PC-3 (cell line): Measurements from ENCODE around the gene GPX4. TPM values are rescaled to one million over a fixed set of nuclear protein-coding genes. Genes with fewer than 3 reads are reported as not detected.

ENCODE experiments used
- ATAC-seq: fragments of 200-7000 bp; cut with Tn5 transposase; 2 replicates; pipeline ENCODE4 v1.9.1; 2020; ENCODE audit warnings: mild to moderate bottlenecking, moderate library complexity
- BruUV-seq: library from RNA; stranded (reverse); fragments of 400-500 nt; replicated peaks from 2 replicates; lab custom pipeline; 2021; lab: Mats Ljungman, UMichigan
- CTCF ChIA-PET: fragments of 300-600 bp; sonication (Branson Sonifier 250); formaldehyde crosslinking; loops from one replicate; lab custom pipeline; 2022; ENCODE audit warnings: antibody characterized with exemption; lab: Charles Lee
- POLR2A ChIA-PET: fragments of 300-600 bp; sonication (Branson Sonifier 250); formaldehyde crosslinking; loops from one replicate; lab custom pipeline; 2022; ENCODE audit warnings: antibody characterized with exemption; ENCODE audit not compliant: unreplicated experiment; lab: Charles Lee
- DNase-seq: peaks from one replicate; pipeline ENCODE4 v3.0.0-alpha.2; 2015
- H2AFZ ChIP-seq: fragments of 300-600 bp; sonication (generic); 2 replicates; pipeline ENCODE4 v1.6.0; 2016; ENCODE audit warnings: antibody characterized with exemption, low read length
- H3F3A ChIP-seq: fragments of 300-600 bp; sonication (generic); one replicate; pipeline ENCODE4 v1.6.0; 2017; ENCODE audit warnings: antibody characterized with exemption, low read length, control low read depth, mild to moderate bottlenecking; ENCODE audit not compliant: unreplicated experiment
- H3K27ac ChIP-seq: fragments of 300-600 bp; sonication (generic); 2 replicates; pipeline ENCODE4 v1.5.1; 2016; ENCODE audit warnings: mild to moderate bottlenecking, low read length
- H3K27me3 ChIP-seq: fragments of 300-600 bp; sonication (generic); 2 replicates; pipeline ENCODE4 v1.6.1; 2016; ENCODE audit warnings: low read length, mixed read lengths
- H3K36me3 ChIP-seq: fragments of 300-600 bp; sonication (generic); 2 replicates; pipeline ENCODE4 v1.6.1; 2016; ENCODE audit warnings: low read depth, mixed run types, low read length, mixed read lengths
- H3K4me1 ChIP-seq: fragments of 300-600 bp; sonication (generic); 2 replicates; pipeline ENCODE4 v1.5.1; 2016; ENCODE audit warnings: low read length; ENCODE audit not compliant: insufficient read depth
- H3K4me2 ChIP-seq: fragments of 300-600 bp; sonication (generic); 2 replicates; pipeline ENCODE4 v1.6.0; 2016; ENCODE audit warnings: low read length
- H3K4me3 ChIP-seq: fragments of 300-600 bp; sonication (generic); 2 replicates; pipeline ENCODE4 v1.5.1; 2016; ENCODE audit warnings: mild to moderate bottlenecking, low read length, mixed read lengths
- H3K79me2 ChIP-seq: fragments of 300-600 bp; sonication (generic); 2 replicates; pipeline ENCODE4 v1.6.1; 2017; ENCODE audit warnings: low read length, mixed read lengths
- H3K9ac ChIP-seq: fragments of 300-600 bp; sonication (generic); 2 replicates; pipeline ENCODE4 v1.6.0; 2016; ENCODE audit warnings: mild to moderate bottlenecking, low read length
- H3K9me2 ChIP-seq: fragments of 300-600 bp; sonication (generic); replicated peaks from 2 replicates; pipeline ENCODE4 v1.6.1; 2016; ENCODE audit warnings: mixed run types, low read length, mixed read lengths
- H3K9me3 ChIP-seq: fragments of 300-600 bp; sonication (generic); 2 replicates; pipeline ENCODE4 v1.6.1; 2016; ENCODE audit warnings: low read length, mixed read lengths
- H4K20me1 ChIP-seq: fragments of 300-600 bp; sonication (generic); 2 replicates; pipeline ENCODE4 v1.6.1; 2016; ENCODE audit warnings: low read length, mixed read lengths
- EZH2 ChIP-seq: fragments of 300-600 bp; sonication (generic); IDR thresholded peaks from one replicate; pipeline ENCODE4 v1.6.1; 2017; ENCODE audit warnings: antibody characterized with exemption, mild to moderate bottlenecking, low read length; ENCODE audit not compliant: unreplicated experiment
- EZH2phosphoT487 ChIP-seq: fragments of 300-600 bp; sonication (generic); IDR thresholded peaks from 2 replicates; pipeline ENCODE4 v1.6.1; 2018; ENCODE audit warnings: mild to moderate bottlenecking, antibody characterized with exemption, low read length, borderline replicate concordance
- intact Hi-C: fragments of 100-400 bp; cut with micrococcal nuclease; formaldehyde crosslinking; loops from 2 replicates; pipeline ENCODE4 v1.9.0; 2023
- total RNA-seq: library from RNA; depleted of rRNA; stranded (reverse); fragments of >200 nt; gene quantifications from 2 replicates; pipeline ENCODE4 v1.2.3, GENCODE V29; 2014
- TF ChIP-seq, protein P1 (sequence below): fragments of 300-600 bp; sonication (generic); conservative IDR thresholded peaks from 2 replicates; pipeline ENCODE4 v1.5.1; 2017; ENCODE audit warnings: antibody characterized with exemption, low read depth, mild to moderate bottlenecking, low read length

GPX4 gene
- total RNA-seq, 1 experiment from 2014 or later = 644 TPM

DNA sequence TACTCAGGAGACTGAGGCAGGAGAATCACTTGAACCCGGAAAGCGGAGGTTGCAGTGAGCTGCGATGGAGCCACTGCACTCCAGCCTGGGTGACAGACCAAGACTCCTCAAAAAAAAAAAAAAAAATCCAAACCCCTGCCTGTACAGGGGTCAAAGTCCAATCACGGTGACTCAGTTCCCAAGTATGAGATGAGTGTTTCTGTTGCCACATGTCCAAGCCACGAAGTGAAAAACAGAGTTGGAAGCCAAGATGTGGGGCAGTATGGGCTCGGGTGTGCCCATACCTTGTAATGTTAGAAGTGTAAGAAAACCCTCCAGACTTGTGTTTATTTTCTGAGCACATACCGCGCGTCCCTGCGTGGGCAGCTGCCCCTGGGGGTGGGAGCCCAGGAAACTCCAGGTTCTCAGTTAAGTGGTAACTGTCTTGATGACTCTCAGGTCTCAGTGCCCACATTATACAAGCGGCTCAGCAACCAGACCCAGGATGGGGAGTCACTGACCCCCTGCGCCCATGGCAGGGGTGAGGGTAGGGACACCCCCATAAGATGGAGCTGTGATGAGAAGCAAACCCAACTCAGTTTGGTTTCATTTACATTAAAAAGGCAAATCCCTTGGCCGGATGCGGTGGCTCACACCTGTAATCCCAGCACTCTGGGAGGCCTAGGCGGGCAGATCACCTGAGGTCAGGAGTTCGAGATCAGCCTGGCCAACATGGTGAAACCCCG lies 1.2 kb upstream of the GPX4 start:
- DNase-seq (peak; percentile 96), ATAC-seq (peak; percentile 20)
- peaks cover 6% of the 10 kb centered on the region; the same call in 1 of the 2 replicates for H3K79me2 ChIP-seq
- intact Hi-C loops = loop anchor here (5.0 to 10.0 kb wide), 3 partner anchors 35 to 75 kb away; partner anchors contain the start of genes ARHGAP45, CNN2 and SBNO2
- H3K9ac ChIP-seq = peak overlapping the region; percentile 70
- H2AFZ ChIP-seq = no peak overlapping the region
- H3F3A ChIP-seq = peaks cover 8% of the 10 kb centered on the region
- no peaks in the 10 kb centered on the region; the same call in 1 of the 2 replicates for H3K36me3 ChIP-seq
- H3K4me2 ChIP-seq = peak overlapping the region; percentile 65
- TF ChIP-seq EZH2phosphoT487 = no peak
- TF ChIP-seq EZH2 = no peak
- TF ChIP-seq, protein P1, sequence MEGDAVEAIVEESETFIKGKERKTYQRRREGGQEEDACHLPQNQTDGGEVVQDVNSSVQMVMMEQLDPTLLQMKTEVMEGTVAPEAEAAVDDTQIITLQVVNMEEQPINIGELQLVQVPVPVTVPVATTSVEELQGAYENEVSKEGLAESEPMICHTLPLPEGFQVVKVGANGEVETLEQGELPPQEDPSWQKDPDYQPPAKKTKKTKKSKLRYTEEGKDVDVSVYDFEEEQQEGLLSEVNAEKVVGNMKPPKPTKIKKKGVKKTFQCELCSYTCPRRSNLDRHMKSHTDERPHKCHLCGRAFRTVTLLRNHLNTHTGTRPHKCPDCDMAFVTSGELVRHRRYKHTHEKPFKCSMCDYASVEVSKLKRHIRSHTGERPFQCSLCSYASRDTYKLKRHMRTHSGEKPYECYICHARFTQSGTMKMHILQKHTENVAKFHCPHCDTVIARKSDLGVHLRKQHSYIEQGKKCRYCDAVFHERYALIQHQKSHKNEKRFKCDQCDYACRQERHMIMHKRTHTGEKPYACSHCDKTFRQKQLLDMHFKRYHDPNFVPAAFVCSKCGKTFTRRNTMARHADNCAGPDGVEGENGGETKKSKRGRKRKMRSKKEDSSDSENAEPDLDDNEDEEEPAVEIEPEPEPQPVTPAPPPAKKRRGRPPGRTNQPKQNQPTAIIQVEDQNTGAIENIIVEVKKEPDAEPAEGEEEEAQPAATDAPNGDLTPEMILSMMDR = no peak
- no TSS peak for BruUV-seq
- H3K4me1 ChIP-seq = peaks cover 41% of the 10 kb centered on the region
- CTCF ChIA-PET = no interaction called here
- H3K9me3 ChIP-seq = no peaks in the 10 kb centered on the region
- H3K27ac ChIP-seq = peak overlapping the region; percentile 94
- H4K20me1 ChIP-seq = peaks cover 3% of the 10 kb centered on the region; the same call in 1 of the 2 replicates
- POLR2A ChIA-PET = no interaction called here
- H3K4me3 ChIP-seq = no peak overlapping the region
- H3K27me3 ChIP-seq = no peaks in the 10 kb centered on the region
- no peaks in the 10 kb centered on the region for H3K9me2 ChIP-seq

DNA sequence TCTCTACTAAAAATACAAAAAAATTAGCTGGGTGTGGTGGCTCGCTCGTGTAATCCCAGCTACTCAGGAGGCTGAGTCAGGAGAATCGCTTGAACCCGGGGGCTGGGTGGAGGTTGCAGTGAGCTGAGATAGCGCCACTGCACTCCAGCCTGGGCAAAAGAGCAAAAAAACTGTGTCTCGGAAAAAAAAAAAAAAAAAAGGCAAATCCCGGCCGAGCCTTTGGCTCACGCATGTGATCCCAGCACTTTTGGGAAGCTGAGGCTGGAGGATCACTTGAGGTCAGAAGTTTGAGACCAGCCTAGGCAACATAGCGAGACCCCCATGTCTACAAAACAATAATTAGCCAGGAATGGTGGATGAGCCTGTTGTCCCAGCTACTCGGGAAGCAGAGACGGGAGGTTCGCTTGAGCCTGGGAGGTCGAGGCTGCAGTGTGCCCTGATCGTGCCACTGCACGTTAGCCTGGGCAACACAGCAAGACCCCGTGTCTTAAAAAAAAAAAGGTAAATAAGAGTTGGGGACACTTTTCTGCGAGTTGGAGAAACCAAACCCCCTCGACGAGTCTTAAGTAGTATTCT lies 574 bp upstream of the GPX4 start:
- Histone ChIP-seq H3K9me3 (no peaks in the 10 kb centered on the region), H3K4me1 (peaks cover 37% of the 10 kb centered on the region), H3K9ac (peak overlapping the region; percentile 49), H3K27ac (peak overlapping the region; percentile 94), H4K20me1 (peaks cover 3% of the 10 kb centered on the region; the same call in 1 of the 2 replicates), H3K36me3 (no peaks in the 10 kb centered on the region; the same call in 1 of the 2 replicates), H3K9me2 (no peaks in the 10 kb centered on the region), H3K4me2 (peak overlapping the region; percentile 66), H3K4me3 (peak overlapping the region; percentile 50; the same call in 1 of the 2 replicates), H2AFZ (no peak overlapping the region), H3K79me2 (peaks cover 6% of the 10 kb centered on the region; the same call in 1 of the 2 replicates), H3K27me3 (no peaks in the 10 kb centered on the region), H3F3A (peaks cover 8% of the 10 kb centered on the region)
- TF ChIP-seq, protein P1 = no peak
- no peak for TF ChIP-seq EZH2
- TF ChIP-seq EZH2phosphoT487 = no peak
- ChIA-PET POLR2A (no interaction called here), CTCF (interaction anchor here (0.6 kb wide), 1 partner anchor 592 kb away, joined by 15 read pairs; no protein-coding TSS in a partner anchor)
- no peak for DNase-seq
- intact Hi-C loops = loop anchor here (5.0 to 10.0 kb wide), 3 partner anchors 36 to 76 kb away; partner anchors contain the start of genes ARHGAP45, CNN2 and SBNO2
- BruUV-seq = TSS peak; percentile 76
- ATAC-seq = no peak
